Measurements from ENCODE around the gene CDK17.

DNA sequence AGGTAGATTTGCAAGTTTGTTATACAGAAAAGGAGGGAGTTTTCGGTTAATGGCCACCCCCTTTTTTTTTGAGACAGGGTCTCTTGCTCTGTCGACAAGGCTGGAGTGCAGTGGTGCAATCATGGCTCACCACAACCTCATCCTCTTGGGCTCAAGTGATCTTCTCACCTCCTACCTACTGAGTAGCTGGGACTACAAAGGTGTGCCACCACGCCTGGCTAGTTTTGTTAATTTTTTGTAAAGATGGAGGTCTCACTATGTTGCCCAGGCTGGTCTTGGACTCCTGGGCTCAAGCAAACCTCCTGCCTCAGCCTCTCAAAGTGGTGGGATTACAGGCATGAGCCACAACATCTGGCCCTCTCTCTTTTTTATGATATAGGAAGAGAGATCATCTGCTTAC lies 94.6 kb downstream of the CDK17 start:
- TF ChIP-seq RAD21 (IDR thresholded peaks at IDR 0.05; ENCODE audit: low read depth) (no peak), EP300 (IDR thresholded peaks at IDR 0.05; ENCODE audit: borderline replicate concordance) (no peak), CEBPB (IDR thresholded peaks at IDR 0.05) (no peak), TCF12 (IDR thresholded peaks at IDR 0.05; ENCODE audit: low read depth) (no peak)
- TF ChIP-seq, protein P1, sequence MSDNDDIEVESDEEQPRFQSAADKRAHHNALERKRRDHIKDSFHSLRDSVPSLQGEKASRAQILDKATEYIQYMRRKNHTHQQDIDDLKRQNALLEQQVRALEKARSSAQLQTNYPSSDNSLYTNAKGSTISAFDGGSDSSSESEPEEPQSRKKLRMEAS (IDR thresholded peaks at IDR 0.05) = no peak
